ENCODE results near the gene SLC29A4.

Gene SLC29A4

DNA sequence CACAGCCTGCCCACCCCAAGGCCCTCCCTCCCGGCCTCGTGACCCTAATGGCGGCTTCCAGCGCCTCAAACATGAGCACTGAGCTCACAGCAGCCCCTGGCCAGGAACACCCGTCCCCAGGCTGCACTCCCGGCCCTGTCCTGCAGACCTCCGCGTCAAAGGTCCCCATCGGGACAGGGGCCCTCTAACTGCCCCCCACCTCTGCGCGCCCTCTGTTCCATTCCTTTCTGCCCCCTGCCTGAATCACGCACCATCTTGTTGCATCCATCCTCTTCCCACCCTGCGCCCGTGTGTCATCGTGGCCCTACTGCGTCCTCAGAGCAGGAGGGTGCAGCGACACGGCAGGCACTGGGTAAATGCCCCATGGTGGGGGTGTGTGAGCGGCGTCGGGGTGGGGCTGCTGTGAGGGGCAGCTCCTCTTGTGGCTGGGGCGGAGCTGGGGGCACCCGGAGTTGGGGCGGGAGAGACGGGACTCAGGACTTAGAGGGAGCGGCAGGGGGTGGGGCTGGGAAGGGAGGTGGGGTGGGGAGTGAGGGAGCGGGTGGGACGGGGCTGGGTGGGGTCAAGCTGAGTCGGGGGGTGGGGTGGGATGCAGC is 13.4 kb downstream of the SLC29A4 start:
- Histone ChIP-seq H3K4me1 (ENCODE audit: control insufficient read depth, insufficient read depth, low read length) (no peaks in the 10 kb centered on the region), H3K36me3 (ENCODE audit: control insufficient read depth in 2 of 2, insufficient read depth in 1 of 2, low read length in 2 of 2) (peaks cover 0 to 20% of the 10 kb centered on the region in 2 experiments; a peak in 2 of 3 replicates), H3K4me3 (ENCODE audit: low read depth, low read length) (no peak overlapping the region), H3K27ac (ENCODE audit: extremely low read depth, low read depth, low read length) (no peak overlapping the region), H3K9me3 (ENCODE audit: control insufficient read depth, insufficient read depth, low read depth, low read length) (no peaks in the 10 kb centered on the region)
- no peak for TF ChIP-seq ZNF571 (tag by site-specific recombination; IDR thresholded peaks at IDR 0.05)
- no peak for TF ChIP-seq ZNF629 (tag by site-specific recombination; IDR thresholded peaks at IDR 0.05)
- TF ChIP-seq, protein P1, sequence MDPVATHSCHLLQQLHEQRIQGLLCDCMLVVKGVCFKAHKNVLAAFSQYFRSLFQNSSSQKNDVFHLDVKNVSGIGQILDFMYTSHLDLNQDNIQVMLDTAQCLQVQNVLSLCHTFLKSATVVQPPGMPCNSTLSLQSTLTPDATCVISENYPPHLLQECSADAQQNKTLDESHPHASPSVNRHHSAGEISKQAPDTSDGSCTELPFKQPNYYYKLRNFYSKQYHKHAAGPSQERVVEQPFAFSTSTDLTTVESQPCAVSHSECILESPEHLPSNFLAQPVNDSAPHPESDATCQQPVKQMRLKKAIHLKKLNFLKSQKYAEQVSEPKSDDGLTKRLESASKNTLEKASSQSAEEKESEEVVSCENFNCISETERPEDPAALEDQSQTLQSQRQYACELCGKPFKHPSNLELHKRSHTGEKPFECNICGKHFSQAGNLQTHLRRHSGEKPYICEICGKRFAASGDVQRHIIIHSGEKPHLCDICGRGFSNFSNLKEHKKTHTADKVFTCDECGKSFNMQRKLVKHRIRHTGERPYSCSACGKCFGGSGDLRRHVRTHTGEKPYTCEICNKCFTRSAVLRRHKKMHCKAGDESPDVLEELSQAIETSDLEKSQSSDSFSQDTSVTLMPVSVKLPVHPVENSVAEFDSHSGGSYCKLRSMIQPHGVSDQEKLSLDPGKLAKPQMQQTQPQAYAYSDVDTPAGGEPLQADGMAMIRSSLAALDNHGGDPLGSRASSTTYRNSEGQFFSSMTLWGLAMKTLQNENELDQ (tag by site-specific recombination; IDR thresholded peaks at IDR 0.05; ENCODE audit: low read depth) = no peak
- peak; percentile 58; the same call in 1 of the 2 replicates for TF ChIP-seq KLF1 (tag by site-specific recombination; IDR thresholded peaks at IDR 0.05)
- TF ChIP-seq ZSCAN18 (tag by site-specific recombination; IDR thresholded peaks at IDR 0.05) = no peak
- POLR2A ChIA-PET = no interaction called here
- CTCF ChIA-PET = no interaction called here

DNA sequence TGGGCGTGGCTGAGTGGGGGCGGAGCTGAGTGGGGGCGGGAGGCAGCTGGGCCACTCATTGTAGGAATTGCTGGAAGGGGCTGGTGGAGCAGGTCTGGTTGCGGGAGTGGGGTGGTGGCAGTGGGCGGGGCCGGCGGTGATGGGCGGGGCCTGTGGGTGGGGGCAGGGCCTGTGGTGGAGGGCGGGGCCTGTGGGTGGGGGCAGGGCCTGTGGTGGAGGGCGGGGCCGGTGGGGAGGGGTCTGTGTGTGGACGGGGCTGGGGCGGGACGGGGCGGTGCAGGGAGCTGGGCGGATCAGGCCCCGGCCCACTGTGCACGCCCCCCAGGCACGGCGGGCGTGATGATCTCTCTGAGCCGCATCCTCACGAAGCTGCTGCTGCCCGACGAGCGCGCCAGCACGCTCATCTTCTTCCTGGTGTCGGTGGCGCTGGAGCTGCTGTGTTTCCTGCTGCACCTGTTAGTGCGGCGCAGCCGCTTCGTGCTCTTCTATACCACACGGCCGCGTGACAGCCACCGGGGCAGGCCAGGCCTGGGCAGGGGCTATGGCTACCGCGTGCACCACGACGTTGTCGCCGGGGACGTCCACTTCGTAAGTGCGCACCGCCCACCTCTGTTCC is 14.0 kb downstream of the SLC29A4 start:
- H3K4me1 ChIP-seq (ENCODE audit: control insufficient read depth, insufficient read depth, low read length) = no peaks in the 10 kb centered on the region
- peaks cover 0 to 15% of the 10 kb centered on the region in 2 experiments; a peak in 2 of 3 replicates for H3K36me3 ChIP-seq (ENCODE audit: control insufficient read depth in 2 of 2, insufficient read depth in 1 of 2, low read length in 2 of 2)
- no peak overlapping the region for H3K27ac ChIP-seq (ENCODE audit: extremely low read depth, low read depth, low read length)
- TF ChIP-seq PRDM10 (tag by site-specific recombination; IDR thresholded peaks at IDR 0.05) (no peak), KLF1 (tag by site-specific recombination; IDR thresholded peaks at IDR 0.05) (peak; percentile 83)
- no peaks in the 10 kb centered on the region for H3K9me3 ChIP-seq (ENCODE audit: control insufficient read depth, insufficient read depth, low read depth, low read length)
- no peak overlapping the region for H3K4me3 ChIP-seq (ENCODE audit: low read depth, low read length)
- ChIA-PET CTCF (no interaction called here), POLR2A (interaction anchor here (0.6 kb wide), 1 partner anchor 121 kb away, joined by 3 read pairs; no protein-coding TSS in a partner anchor)

DNA sequence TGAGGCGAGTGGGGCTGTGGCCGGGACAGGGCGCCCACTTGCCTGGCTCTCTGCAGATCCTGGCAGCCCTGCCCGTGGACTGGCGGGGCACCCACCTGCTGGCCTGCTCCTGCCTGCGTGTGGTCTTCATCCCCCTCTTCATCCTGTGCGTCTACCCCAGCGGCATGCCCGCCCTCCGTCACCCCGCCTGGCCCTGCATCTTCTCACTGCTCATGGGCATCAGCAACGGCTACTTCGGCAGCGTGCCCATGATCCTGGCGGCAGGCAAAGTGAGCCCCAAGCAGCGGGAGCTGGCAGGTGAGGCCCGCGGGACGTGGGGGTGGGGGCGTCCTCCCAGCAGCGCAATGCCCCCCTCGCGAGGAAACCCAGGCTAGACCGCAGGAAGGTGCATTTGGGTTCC is 17.6 kb downstream of the SLC29A4 start:
- Histone ChIP-seq H3K4me1 (ENCODE audit: control insufficient read depth, insufficient read depth, low read length) (no peaks in the 10 kb centered on the region), H3K9me3 (ENCODE audit: control insufficient read depth, insufficient read depth, low read depth, low read length) (no peaks in the 10 kb centered on the region), H3K4me3 (ENCODE audit: low read depth, low read length) (no peak overlapping the region), H3K36me3 (ENCODE audit: control insufficient read depth in 2 of 2, insufficient read depth in 1 of 2, low read length in 2 of 2) (no peaks in the 10 kb centered on the region; a peak in 1 of 3 replicates), H3K27ac (ENCODE audit: extremely low read depth, low read depth, low read length) (no peak overlapping the region)
- ChIA-PET CTCF (no interaction called here), POLR2A (no interaction called here)
- TF ChIP-seq ZNF112 (tag by site-specific recombination; IDR thresholded peaks at IDR 0.05) = no peak

DNA sequence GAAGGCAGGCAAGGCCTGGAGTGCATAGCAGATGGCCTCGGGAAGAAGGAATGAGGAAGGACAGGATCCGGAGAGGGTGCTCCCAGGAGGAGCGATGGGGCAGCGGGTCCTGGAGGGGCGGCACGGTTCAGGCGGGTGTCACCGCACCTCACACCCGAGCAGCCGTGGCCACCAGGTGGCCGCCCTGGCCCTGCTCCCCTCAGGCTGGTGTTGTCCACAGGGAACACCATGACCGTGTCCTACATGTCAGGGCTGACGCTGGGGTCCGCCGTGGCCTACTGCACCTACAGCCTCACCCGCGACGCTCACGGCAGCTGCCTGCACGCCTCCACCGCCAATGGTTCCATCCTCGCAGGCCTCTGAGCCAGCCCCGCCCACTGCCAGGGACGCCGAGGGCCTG is 19.8 kb downstream of the SLC29A4 start:
- POLR2A ChIA-PET = no interaction called here

More for the DNA sequence above, 19.8 kb downstream of the SLC29A4 start:
- CTCF ChIA-PET = no interaction called here
- H3K36me3 ChIP-seq (ENCODE audit: control insufficient read depth in 2 of 2, insufficient read depth in 1 of 2, low read length in 2 of 2) = peaks cover 0 to 2% of the 10 kb centered on the region in 2 experiments; a peak in 2 of 3 replicates
- H3K4me1 ChIP-seq (ENCODE audit: control insufficient read depth, insufficient read depth, low read length) = no peaks in the 10 kb centered on the region
- H3K4me3 ChIP-seq (ENCODE audit: low read depth, low read length) = no peak overlapping the region
- TF ChIP-seq KLF7 (tag by site-specific recombination; IDR thresholded peaks at IDR 0.05; ENCODE audit: borderline replicate concordance) (no peak), ZNF518A (tag by site-specific recombination; conservative IDR thresholded peaks at IDR 0.05; ENCODE audit: low read depth) (no peak), YY1 (tag by site-specific recombination; IDR thresholded peaks at IDR 0.05) (no peak), ZNF521 (tag by site-specific recombination; IDR thresholded peaks at IDR 0.05) (no peak), ZNF404 (tag by site-specific recombination; IDR thresholded peaks at IDR 0.05) (no peak), GLI2 (tag by site-specific recombination; IDR thresholded peaks at IDR 0.05; ENCODE audit: borderline replicate concordance, low read depth) (no peak)
- H3K27ac ChIP-seq (ENCODE audit: extremely low read depth, low read depth, low read length) = no peak overlapping the region
- no peaks in the 10 kb centered on the region for H3K9me3 ChIP-seq (ENCODE audit: control insufficient read depth, insufficient read depth, low read depth, low read length)
